Ovary (tissue), 9 donors: ENCODE measurements around the gene S100PBP. TPM values are rescaled to one million over a fixed set of nuclear protein-coding genes. Genes with fewer than 3 reads are reported as not detected.

Experiments
- DNase-seq, 5 donors: peaks; one replicate each; pipeline ENCODE4 v3.0.0-alpha.2; 2019 to 2020
- H3K27ac ChIP-seq, 2 donors: fragments of 200-600 bp; one replicate each; pipeline versions ENCODE4 v1.5.1 to v1.8.0; 2019 to 2022
- H3K27me3 ChIP-seq: fragments of 200-600 bp; one replicate; pipeline ENCODE4 v1.8.0; 2022
- H3K36me3 ChIP-seq: fragments of 200-600 bp; sonication (generic); one replicate; pipeline ENCODE4 v1.5.1; 2019
- H3K4me1 ChIP-seq: one replicate; pipeline ENCODE4 v1.8.1; 2013; ENCODE audit warnings: mild to moderate bottlenecking, moderate library complexity; ENCODE audit not compliant: insufficient read depth
- H3K4me3 ChIP-seq: fragments of 200-600 bp; sonication (generic); one replicate; pipeline ENCODE4 v1.5.1; 2017
- H3K9me3 ChIP-seq, 2 donors: fragments of 200-600 bp in 1 of 2; sonication (generic) in 1 of 2; one replicate each; pipeline versions ENCODE4 v1.5.1 to v1.8.1; 2013 to 2019; ENCODE audit warnings: mild to moderate bottlenecking in 1 of 2, moderate library complexity in 1 of 2
- CTCF ChIP-seq, 3 donors: fragments of 450-650 bp in 2 of 3; fragments of 200-600 bp in 1 of 3; IDR thresholded peaks; one replicate each; pipeline versions ENCODE4 v1.5.1 to v1.8.0; 2016 to 2022; ENCODE audit warnings: antibody characterized with exemption in 3 of 3, mild to moderate bottlenecking in 1 of 3
- EP300 ChIP-seq: sonication (generic); formaldehyde crosslinking; IDR thresholded peaks from one replicate; pipeline ENCODE4 v1.6.1; 2017; ENCODE audit warnings: antibody characterized with exemption
- POLR2A ChIP-seq: fragments of 450-650 bp; IDR thresholded peaks from one replicate; pipeline ENCODE4 v1.6.1; 2017; ENCODE audit warnings: antibody characterized with exemption, mild to moderate bottlenecking, moderate library complexity
- WGBS, 3 donors: extraction: QIAGEN DNeasy Blood & Tissue Kit in 1 of 3; methylation state at CpG; one replicate each; pipeline versions ENCODE4 v1.1.5 to v1.1.7; 2013 to 2017; 5-methylcytosine and 5-hydroxymethylcytosine counted together
- intact Hi-C, 4 donors: fragments of 100-400 bp; cut with DNase I; formaldehyde crosslinking; loops; one replicate each; pipeline versions ENCODE4 v1.11.0 to v1.15.1; 2022 to 2023
- polyA plus RNA-seq, 2 donors: library from polyadenylated mRNA; stranded (reverse); fragments of 200-250 nt in 1 of 2; fragments of 350-450 nt in 1 of 2; fragmentation: Illumina TruSeq in 1 of 2; extraction: RNeasy Lipid Tissue Mini Kit (QIAGEN cat#74804) in 1 of 2; gene quantifications; one replicate each; pipeline ENCODE4 v1.2.3, GENCODE V29; 2013 to 2014
- total RNA-seq, 7 donors: library from RNA; depleted of rRNA in 2 of 7; stranded (reverse); fragments of >200 nt in 2 of 7; fragmentation: NEBNext Ultra II Directional in 3 of 7; extraction: Animal tissue kit (Norgen Biotek cat#: 25700) in 3 of 7; gene quantifications; one replicate each; pipeline versions ENCODE4 v1.1.0 to v1.2.4, GENCODE V29; 2016 to 2023
- donor health status: DM: no; HTN: no; CAD: no; lungs with moderate emphysema.
- donor health status: DM: no; HTN: no; CAD: no.
- donor health status: Bipolar disorder and iron deficiency.
- donor health status: DM: yes; HTN: yes; CAD: no.
- donor health status: DM: no; HTN: no; CAD: no.
- donor health status: DM: yes; HTN: yes; CAD: no.

The S100PBP gene
- total and polyA plus RNA-seq, 9 donors, result 18.1 to 64.2 (median 42.6) TPM

DNA sequence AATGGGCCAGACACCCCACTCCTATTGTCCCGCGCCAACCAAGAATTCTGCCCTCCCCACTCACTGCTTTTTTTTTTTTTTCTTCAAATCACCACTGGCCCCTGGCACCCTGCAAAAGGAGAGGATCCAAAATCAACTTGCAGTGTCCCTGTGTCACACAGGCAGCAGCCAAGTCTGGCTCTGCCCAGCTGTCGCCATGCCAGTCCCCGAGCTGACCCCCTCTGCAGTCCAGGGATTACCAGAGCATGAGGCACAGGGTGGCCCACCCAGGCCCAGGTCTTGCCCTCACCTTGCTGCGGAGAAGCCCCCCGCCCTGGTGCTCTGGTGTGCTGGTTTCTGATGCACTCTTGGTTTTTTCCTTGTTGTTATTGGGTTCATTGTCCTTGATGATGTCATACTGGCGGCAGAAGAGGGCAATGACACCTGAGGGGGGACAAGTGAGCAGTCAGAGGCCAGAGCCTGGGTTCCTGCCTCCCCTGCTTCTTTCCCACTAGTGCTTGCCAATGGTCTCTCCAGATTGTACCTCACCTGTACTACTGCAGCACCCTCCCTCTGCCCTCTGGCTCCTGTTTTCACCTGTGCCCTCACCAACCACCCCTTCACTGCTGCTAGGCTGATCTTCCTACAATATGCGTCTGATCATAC is 47.0 kb downstream of the S100PBP start:
- no peaks in the 10 kb centered on the region for H3K27me3 ChIP-seq
- H3K4me3 ChIP-seq, result no peak overlapping the region
- WGBS, 3 donors, result 92 to 95% (median 94%) methylated on average over 8 of the region's 8 CpGs
- H3K27ac ChIP-seq, result no peak overlapping the region
- no peaks in the 10 kb centered on the region for H3K9me3 ChIP-seq
- DNase-seq, result no peak
- TF ChIP-seq CTCF (IDR thresholded peaks at IDR 0.05) (no peak), EP300 (no peak), POLR2A (no peak)
- H3K4me1 ChIP-seq, result peaks cover 13% of the 10 kb centered on the region
- H3K36me3 ChIP-seq, result no peaks in the 10 kb centered on the region
- intact Hi-C loops, result no loop called here

DNA sequence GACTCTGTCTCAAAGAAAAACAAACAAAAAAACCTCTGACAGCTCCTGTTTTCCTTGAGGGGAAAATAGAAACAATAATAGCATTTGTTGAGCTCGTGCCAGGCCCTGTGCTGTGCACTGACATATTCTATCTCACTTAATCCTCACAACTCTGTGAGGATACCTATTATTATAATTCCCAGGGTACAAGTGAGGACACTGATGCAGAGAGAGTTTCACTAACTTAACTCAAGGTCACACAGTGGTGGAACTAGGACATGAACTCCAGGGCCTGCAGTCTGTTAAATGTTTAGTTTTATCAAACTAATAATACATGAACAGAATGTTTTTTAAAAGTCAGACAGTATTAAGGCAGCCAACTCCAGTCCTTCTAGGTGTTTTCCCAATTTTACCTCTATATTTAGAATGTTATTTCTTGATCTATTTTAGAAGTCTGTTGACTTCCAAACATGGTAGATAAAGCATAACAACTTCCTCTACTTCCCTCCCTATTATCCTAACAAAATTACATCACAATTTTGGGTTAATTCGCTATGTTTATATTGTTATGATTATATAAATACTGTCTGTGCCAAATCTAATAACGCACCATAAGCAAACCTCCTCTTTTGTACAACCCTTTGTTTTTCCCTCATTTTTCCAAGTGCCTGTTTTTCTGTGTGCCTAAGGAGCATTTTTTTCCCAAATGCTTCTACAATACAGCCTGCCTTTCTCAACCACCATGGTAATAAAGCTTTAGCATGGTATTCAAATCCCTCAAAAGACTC is 48.4 kb downstream of the S100PBP start:
- intact Hi-C loops, result no loop called here
- Histone ChIP-seq H3K9me3 (no peaks in the 10 kb centered on the region), H3K27me3 (no peaks in the 10 kb centered on the region), H3K4me1 (peaks cover 13% of the 10 kb centered on the region), H3K4me3 (no peak overlapping the region), H3K36me3 (no peaks in the 10 kb centered on the region), H3K27ac (no peak overlapping the region)
- no peak for TF ChIP-seq POLR2A
- no peak for TF ChIP-seq EP300
- no peak for TF ChIP-seq CTCF (IDR thresholded peaks at IDR 0.05)
- 3 to 22% (median 13%) methylated on average over 3 of the region's 3 CpGs for WGBS, 3 donors
- DNase-seq, result no peak

DNA sequence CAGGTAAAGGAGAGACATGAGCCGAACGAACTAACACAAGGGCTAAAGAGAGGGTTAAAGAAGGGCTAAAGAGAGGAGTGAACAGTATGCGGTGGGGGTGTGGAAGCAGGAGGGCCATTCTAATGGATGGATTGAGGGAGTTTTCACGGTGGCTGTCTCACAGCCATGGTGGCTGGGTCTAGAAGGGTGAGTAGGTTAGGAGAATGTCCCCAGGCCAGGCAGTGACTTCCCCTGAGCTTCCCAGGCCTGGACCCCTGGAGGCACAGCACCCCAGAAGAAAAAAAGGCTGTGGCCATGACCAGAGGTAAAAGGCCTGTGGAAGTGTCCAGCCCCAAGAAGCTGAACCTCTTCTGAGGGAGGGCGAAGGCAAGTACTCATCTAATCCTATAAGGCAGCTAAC is 49.7 kb downstream of the S100PBP start:
- Histone ChIP-seq H3K9me3 (no peaks in the 10 kb centered on the region), H3K36me3 (no peaks in the 10 kb centered on the region), H3K4me1 (peaks cover 6% of the 10 kb centered on the region), H3K4me3 (no peak overlapping the region), H3K27me3 (no peaks in the 10 kb centered on the region), H3K27ac (no peak overlapping the region)
- intact Hi-C loops, result no loop called here
- TF ChIP-seq EP300 (no peak), CTCF (IDR thresholded peaks at IDR 0.05) (no peak), POLR2A (no peak)
- no peak for DNase-seq
- WGBS, 3 donors, result 83 to 93% (median 88%) methylated on average over 5 of the region's 5 CpGs

DNA sequence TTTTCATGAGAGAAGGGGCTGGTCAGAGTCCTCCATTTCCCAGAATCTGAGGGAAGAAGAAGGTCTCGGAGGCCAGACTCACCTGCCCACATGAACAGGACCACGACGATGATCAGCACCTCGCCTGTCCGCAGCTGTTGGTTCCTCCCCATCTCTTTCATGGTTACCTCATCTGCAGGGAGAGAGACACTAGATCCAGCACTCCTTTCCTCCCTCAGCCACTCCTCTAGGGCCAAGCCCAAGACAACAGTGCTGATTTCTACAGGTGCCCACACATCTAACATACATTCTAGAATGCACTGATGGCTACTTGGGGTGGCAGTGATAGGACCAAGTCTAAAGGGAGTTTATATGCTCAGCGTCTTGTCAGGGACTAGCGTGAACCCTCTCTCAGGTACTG is 50.2 kb downstream of the S100PBP start:
- no peaks in the 10 kb centered on the region for H3K27me3 ChIP-seq

More for the DNA sequence above, 50.2 kb downstream of the S100PBP start:
- Histone ChIP-seq H3K27ac (no peak overlapping the region), H3K9me3 (no peaks in the 10 kb centered on the region), H3K4me1 (peaks cover 6% of the 10 kb centered on the region), H3K36me3 (no peaks in the 10 kb centered on the region), H3K4me3 (no peak overlapping the region)
- DNase-seq, result no peak
- intact Hi-C loops, result no loop called here
- TF ChIP-seq EP300 (no peak), POLR2A (no peak), CTCF (IDR thresholded peaks at IDR 0.05) (no peak)
- 91 to 94% (median 92%) methylated on average over 7 of the region's 7 CpGs for WGBS, 3 donors
